HG02678 (cell line): ENCODE results near the gene PRCC.

ENCODE experiments used
- ATAC-seq: cut with Tn5 transposase; IDR thresholded peaks from one replicate; pipeline ENCODE4 v1.9.1; 2021; ENCODE audit warnings: mild to moderate bottlenecking, moderate library complexity; ENCODE audit not compliant: unreplicated experiment

The PRCC gene

GRCh38 chr1:156813298-156813697, 46.0 kb downstream of the PRCC start:
- ATAC-seq = no peak

DNA sequence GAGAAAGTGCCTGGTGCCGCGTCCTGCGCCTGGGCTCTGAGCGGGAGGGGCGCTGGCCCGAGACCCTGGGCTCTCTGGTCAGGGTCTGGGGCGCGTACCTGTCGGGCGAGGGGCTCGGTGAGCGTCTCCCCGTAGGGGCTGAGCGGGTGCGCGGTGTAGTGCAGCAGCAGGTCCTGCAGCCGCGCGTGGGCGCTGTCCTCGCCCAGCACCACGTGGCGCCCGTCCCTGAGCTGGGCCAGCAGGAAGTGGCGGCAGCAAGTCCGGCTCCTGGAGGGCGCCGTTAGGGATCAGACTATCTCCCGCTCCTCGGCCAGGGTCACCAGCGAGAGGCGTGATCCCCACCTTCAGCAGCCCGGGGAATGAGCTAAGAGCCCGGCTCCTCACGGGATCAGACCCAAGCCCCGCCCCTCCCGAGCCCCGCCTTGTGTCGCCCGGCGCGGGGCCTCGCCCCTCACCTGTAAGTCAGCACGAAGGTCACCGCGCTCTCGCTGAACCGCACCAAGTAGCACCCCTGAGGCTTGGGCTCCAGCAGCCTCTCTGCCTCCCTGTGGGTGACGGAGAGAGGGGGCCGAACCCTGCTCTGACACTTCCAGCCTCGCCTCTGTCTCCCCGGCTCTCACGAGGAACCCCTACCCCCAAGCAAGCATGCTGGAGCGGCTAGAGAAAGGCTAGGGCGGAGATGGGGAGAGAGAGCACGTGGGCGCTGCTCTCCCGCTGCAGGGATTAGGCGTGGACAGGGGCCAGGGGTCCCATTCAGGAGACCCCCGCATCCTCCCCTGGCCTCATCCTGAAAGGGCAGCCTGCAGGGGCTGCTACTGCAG, 46.6 kb downstream of the PRCC start:
- ATAC-seq = peak; percentile 61

DNA sequence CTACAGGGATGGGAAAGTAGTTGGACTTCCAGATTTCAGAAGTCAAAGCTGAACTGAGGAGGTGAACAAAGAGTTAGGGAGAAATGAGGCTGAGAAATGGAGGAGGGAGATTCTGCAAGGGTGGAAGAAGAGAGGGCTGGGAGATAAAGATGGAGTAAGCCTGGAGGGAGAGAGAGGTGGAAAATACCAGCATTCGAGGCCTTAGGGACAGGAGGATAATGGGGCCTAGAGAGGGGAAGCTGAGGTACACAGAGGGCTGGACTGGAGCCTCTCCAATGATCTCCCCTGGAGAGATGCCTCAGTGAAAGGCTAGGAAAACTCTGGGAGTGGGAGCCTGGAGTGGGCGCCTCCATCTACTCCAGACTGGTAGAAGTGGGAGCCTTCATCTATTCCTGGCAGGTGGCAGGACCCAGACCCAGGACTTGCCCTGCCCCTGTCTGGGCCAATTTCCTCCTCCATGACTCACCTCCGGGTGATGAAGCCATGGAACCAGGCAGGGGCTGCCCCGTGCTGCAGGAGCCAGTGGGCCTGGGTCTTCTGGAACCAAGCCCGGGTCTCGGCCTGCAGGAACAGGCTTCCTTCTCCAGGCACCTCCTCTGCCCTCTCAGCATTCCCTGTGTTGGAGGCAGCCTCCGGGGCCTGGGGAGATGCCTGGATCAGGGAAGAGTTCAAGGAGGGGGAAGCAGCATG, 47.4 kb downstream of the PRCC start:
- no peak for ATAC-seq

DNA sequence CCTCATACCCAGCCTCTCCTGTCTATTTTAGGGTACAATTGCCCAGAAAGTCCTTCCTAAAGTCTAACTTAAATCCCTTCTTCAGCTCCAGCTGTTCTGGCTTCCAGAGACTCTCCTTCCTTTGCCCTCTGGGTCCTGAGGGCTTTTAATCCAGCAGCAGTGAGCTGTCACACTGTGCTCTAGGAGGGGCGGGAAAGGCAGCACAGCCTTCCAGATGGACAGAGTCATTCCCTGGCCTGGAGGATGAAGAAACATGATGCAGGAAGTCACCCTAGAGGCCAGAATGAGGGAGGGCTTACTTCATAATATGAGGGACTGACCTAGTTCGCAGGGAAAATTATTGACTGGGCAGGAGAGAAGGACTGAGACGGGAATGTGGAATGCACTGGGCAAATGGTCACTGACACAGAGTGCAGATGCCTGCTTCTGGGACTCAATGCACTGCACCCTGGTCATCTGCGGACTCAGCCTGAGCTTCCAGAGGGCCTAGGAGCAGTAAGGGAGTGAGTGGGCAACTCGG, 48.0 kb downstream of the PRCC start:
- ATAC-seq = no peak

DNA sequence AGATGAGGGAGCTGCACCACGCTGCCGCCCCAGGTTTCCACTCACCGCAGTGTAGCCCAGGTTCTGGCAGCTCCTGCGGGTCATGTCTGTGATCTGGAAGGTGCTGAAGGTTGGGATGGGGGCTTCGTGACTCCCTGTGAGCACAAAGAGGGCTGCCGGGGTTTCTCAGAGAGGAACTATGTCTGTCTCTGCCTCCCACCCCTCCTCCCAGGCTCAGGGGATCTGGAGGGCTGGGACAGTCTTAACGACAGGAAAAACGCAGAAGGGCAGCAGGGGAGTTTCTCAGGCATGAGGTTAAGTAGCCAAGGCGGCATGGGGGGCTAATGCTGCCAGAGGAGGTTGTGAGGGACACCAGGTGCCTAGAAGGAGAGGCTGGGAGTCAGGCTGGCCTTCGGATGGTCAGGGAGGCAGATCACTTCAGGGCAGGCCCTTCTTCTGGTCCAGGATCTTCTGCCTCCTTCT, 48.7 kb downstream of the PRCC start:
- no peak for ATAC-seq

- no peak for ATAC-seq
Observed at GRCh38 chr1:156816561-156817328, 49.4 kb downstream of the PRCC start, which contains the start of gene SH2D2A. TSS of gene SH2D2A (minus strand) at chr1:156816848. CDS start at chr1:156816708, 140 bp downstream.

DNA sequence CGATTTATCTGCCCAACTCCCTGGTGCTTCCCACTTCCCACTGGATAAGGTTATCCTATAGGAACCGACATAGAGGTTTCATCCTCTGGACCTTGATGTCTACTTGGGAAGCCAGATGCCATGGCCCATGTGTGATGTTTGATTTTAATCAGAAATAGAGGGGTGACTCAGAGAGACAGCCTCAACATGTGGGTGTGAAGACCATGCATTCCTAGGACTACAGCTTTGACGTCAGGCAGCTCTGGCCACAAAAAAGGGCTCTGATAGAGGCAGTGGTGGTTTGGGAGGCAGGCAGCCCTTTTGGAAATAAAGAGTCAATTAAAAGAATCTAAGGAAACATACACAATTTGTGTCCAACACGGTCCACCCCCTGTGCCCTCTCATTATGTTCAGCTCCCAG, 54.5 kb downstream of the PRCC start:
- no peak for ATAC-seq

- ATAC-seq = no peak
Observed at GRCh38 chr1:156822680-156823079, 55.3 kb downstream of the PRCC start.

- ATAC-seq = no peak
Observed at GRCh38 chr1:156823210-156823790, 56.0 kb downstream of the PRCC start.

DNA sequence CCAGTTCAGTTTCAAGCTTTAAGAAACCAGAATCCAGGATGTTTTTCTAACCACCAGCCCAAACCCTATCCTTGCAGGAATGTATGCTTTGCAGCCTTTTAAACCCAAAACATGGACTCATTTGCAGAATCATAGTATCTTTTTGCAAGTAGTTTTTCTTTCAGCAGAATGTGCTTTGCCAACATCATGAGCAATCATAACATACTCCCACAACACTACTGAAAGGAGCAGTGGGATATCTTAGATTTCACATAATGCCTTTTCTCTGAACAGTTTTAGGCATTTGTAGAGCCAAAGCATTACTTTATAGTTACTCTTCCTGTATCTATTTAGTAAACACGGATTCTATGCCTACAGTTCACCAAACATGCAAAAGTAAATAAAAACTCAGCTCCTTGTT, 59.3 kb downstream of the PRCC start:
- no peak for ATAC-seq

- ATAC-seq = no peak
Observed at GRCh38 chr1:156828400-156829124, 61.2 kb downstream of the PRCC start.

DNA sequence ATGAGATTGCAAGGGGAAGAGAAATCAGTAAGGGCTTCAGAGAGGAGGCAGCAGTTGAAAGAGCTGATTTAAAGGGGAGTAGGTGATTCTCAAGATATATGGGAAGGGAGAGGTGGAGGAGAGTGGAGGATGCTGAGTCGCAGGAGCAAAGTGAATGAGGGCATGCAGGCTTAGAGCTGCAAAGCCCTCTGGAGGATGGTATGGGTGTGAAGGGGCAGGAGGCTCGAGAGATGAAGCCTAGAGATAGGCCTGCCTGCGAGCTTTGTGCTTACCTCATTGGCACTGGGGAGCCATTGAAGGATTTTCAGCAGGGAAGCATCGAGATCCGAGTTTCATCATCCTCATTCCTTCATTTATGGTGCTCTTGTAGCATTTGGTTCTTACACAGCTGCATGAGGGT, 65.1 kb downstream of the PRCC start:
- no peak for ATAC-seq

DNA sequence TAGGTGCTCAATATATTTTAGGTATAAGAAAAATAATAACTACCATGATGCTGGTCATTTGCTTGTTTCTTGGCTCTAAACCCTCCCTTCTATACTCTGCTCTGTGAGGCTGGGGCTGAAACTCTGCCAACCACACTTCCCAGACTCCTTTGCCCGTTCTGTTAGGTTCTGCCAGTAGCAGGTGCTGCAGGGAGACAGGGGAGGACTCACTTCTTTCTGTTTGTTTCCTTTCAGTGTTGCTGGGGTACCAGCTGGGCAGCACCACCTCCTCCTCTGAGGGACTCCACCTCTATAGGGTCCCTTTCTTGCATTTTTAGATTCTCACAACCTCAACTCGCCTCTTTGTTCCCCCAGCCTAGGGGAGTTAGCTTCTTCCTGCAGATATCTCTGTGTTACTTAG, 66.3 kb downstream of the PRCC start:
- no peak for ATAC-seq

- ATAC-seq = no peak
Observed at GRCh38 chr1:156834322-156834721, 67.0 kb downstream of the PRCC start.

GRCh38 chr1:156836041-156836654, 68.8 kb downstream of the PRCC start:
- peak; percentile 49 for ATAC-seq

DNA sequence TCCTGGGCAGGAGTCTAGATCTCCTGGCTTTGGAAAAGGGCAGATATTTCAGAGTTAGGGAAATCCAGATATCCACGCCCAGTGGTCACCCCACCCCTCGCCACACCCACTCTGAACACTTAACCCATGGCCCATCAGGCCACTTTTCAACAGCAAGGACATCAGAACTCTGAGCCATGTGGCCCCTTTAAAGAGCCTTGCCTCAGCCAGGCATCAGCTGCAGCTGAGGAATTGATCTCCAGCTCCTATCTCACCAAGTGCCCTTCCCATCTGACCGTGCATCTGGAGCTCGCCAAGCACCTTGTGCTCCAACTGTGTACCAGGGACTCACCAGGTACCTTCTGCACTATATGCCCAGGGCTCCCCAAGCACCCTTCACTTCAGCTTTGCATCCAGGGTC, 69.6 kb downstream of the PRCC start:
- ATAC-seq = no peak

GRCh38 chr1:156838972-156839371, 71.6 kb downstream of the PRCC start:
- no peak for ATAC-seq

DNA sequence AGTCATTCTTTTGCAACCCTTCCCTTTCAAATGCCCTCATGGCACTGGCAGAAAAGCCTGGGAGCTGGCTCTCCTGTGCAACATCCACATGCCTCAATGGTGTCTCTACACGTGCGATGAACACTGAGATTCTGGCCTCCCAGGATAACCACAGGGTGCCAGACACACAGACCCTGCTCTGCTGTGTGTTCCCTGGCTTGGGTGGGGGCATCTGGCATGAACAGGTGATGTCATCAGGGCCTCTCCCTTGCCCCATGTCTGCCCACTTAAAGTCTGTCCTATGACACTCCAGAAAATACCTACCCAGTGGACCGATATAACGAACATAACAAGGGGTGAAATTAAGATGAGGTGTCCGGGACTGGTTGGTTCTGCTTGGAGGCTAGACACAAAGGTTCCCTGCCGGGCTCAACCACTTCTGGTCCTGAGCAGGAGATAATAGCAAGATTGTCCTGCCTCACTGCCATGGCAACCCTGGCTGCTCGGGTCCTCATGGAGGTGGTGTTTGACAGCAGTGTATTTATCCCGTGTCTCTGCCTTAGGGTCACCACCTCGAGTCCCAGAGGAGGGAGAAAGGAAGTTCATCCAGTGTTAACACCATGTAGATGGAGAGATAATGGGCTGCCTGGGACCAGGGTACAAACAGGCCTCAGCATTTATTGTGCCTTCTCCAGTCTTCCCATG, 72.2 kb downstream of the PRCC start:
- no peak for ATAC-seq

DNA sequence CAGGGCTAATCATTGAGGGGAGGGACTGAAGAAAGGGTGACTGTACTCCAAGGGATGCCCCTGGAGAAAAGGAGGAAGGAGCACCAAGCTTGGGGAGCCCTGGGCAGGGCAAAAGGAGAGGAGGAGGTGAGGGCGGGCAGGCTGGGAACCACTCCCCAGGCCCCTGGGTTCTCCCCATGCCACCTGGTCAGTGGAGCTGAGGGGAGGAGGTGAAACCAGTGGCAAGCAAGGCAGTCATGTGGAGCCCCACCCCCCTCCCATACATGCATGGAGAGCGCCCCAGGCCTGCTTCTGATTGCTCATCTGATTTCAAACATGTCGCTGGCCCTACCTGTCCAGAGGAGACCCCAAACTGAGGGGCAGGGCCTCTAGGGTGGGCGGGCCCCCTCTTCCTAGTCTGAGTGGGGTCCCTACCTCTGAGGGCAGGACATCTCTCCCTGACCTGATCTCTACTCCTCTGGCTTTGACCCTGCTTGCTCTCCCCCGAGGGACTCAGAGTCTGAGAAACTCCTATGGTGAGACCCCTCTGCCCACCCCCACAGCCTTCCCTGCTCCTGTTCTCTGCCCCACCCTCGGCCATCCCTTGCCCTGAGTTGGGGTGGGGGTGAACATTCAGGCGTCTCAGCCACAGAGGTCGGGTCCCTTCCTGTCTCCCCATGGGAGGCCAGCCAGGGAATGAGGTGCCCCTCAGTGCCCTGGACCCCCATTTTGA, 73.0 kb downstream of the PRCC start:
- no peak for ATAC-seq
